ENCODE results near the gene NAA20.
A peak's percentile ranks its signal among the peaks of the same experiment; 100 is the strongest.

The NAA20 gene

GRCh38 chr20:19969106-19969505 is 48.1 kb upstream of the NAA20 start:
- no peaks in the 10 kb centered on the region for H4K20me1 ChIP-seq (ENCODE audit: insufficient read depth)
- no peaks in the 10 kb centered on the region for H3K36me3 ChIP-seq (ENCODE audit: insufficient read depth)
- H3K9ac ChIP-seq: no peak overlapping the region
- H3K4me2 ChIP-seq: peak overlapping the region; percentile 25; the same call in 1 of the 2 replicates
- H3K27ac ChIP-seq: no peak overlapping the region
- H3K4me1 ChIP-seq (ENCODE audit: low read depth, poor library complexity, severe bottlenecking): peaks cover 51% of the 10 kb centered on the region
- no peaks in the 10 kb centered on the region for H3K79me2 ChIP-seq (ENCODE audit: insufficient read depth, low read depth)
- H2AFZ ChIP-seq (ENCODE audit: low read depth): no peak overlapping the region
- no peaks in the 10 kb centered on the region for H3K27me3 ChIP-seq (ENCODE audit: insufficient read depth, low read depth)
- no peak for TF ChIP-seq CTCF (conservative IDR thresholded peaks at IDR 0.05; ENCODE audit: low read depth, low read length)
- no peak overlapping the region for H3K4me3 ChIP-seq (IDR thresholded peaks at IDR 0.05; ENCODE audit: insufficient read depth, low read depth, low read length)

- H3K4me3 ChIP-seq (IDR thresholded peaks at IDR 0.05; ENCODE audit: insufficient read depth, low read depth, low read length): no peak overlapping the region
- no peak overlapping the region for H3K4me2 ChIP-seq
- no peaks in the 10 kb centered on the region for H4K20me1 ChIP-seq (ENCODE audit: insufficient read depth)
- no peak overlapping the region for H2AFZ ChIP-seq (ENCODE audit: low read depth)
- no peaks in the 10 kb centered on the region for H3K36me3 ChIP-seq (ENCODE audit: insufficient read depth)
- peaks cover 57% of the 10 kb centered on the region for H3K4me1 ChIP-seq (ENCODE audit: low read depth, poor library complexity, severe bottlenecking)
- H3K9ac ChIP-seq: no peak overlapping the region
- H3K27ac ChIP-seq: no peak overlapping the region
- no peaks in the 10 kb centered on the region for H3K79me2 ChIP-seq (ENCODE audit: insufficient read depth, low read depth)
- H3K27me3 ChIP-seq (ENCODE audit: insufficient read depth, low read depth): no peaks in the 10 kb centered on the region
- TF ChIP-seq CTCF (conservative IDR thresholded peaks at IDR 0.05; ENCODE audit: low read depth, low read length): no peak
Observed at GRCh38 chr20:19969507-19970255, 47.5 kb upstream of the NAA20 start.

GRCh38 chr20:19970256-19970765 is 46.9 kb upstream of the NAA20 start:
- peaks cover 63% of the 10 kb centered on the region for H3K4me1 ChIP-seq (ENCODE audit: low read depth, poor library complexity, severe bottlenecking)
- TF ChIP-seq CTCF (conservative IDR thresholded peaks at IDR 0.05; ENCODE audit: low read depth, low read length): no peak
- no peaks in the 10 kb centered on the region for H3K27me3 ChIP-seq (ENCODE audit: insufficient read depth, low read depth)
- H4K20me1 ChIP-seq (ENCODE audit: insufficient read depth): no peaks in the 10 kb centered on the region
- H3K79me2 ChIP-seq (ENCODE audit: insufficient read depth, low read depth): no peaks in the 10 kb centered on the region
- H3K36me3 ChIP-seq (ENCODE audit: insufficient read depth): no peaks in the 10 kb centered on the region
- no peak overlapping the region for H3K4me3 ChIP-seq (IDR thresholded peaks at IDR 0.05; ENCODE audit: insufficient read depth, low read depth, low read length)
- no peak overlapping the region for H3K27ac ChIP-seq
- H3K9ac ChIP-seq: no peak overlapping the region
- no peak overlapping the region for H2AFZ ChIP-seq (ENCODE audit: low read depth)
- H3K4me2 ChIP-seq: peak overlapping the region; percentile 21; the same call in 1 of the 2 replicates

GRCh38 chr20:19971116-19971515 is 46.0 kb upstream of the NAA20 start:
- no peak overlapping the region for H3K9ac ChIP-seq
- no peak overlapping the region for H3K4me2 ChIP-seq
- H4K20me1 ChIP-seq (ENCODE audit: insufficient read depth): no peaks in the 10 kb centered on the region
- no peak for TF ChIP-seq CTCF (conservative IDR thresholded peaks at IDR 0.05; ENCODE audit: low read depth, low read length)
- H3K27ac ChIP-seq: no peak overlapping the region
- no peaks in the 10 kb centered on the region for H3K36me3 ChIP-seq (ENCODE audit: insufficient read depth)
- no peaks in the 10 kb centered on the region for H3K79me2 ChIP-seq (ENCODE audit: insufficient read depth, low read depth)
- no peak overlapping the region for H2AFZ ChIP-seq (ENCODE audit: low read depth)
- H3K27me3 ChIP-seq (ENCODE audit: insufficient read depth, low read depth): no peaks in the 10 kb centered on the region
- H3K4me1 ChIP-seq (ENCODE audit: low read depth, poor library complexity, severe bottlenecking): peaks cover 71% of the 10 kb centered on the region
- no peak overlapping the region for H3K4me3 ChIP-seq (IDR thresholded peaks at IDR 0.05; ENCODE audit: insufficient read depth, low read depth, low read length)

Data from KMS-11 (cell line).